Upper lobe of left lung (tissue), 6 donors: ENCODE results near the gene C1QTNF5. TPM values are rescaled to one million over a fixed set of nuclear protein-coding genes. Genes with fewer than 3 reads are reported as not detected.

ENCODE experiments used
- ATAC-seq, 2 donors: fragments of 200-7000 bp; cut with Tn5 transposase; one replicate each; pipeline ENCODE4 v1.9.1; 2022; ENCODE audit warnings: mild to moderate bottlenecking in 2 of 2, moderate library complexity in 2 of 2; ENCODE audit not compliant: low FRiP score in 2 of 2
- DNase-seq, 2 donors: peaks; one replicate each; pipeline ENCODE4 v3.0.0-alpha.2; 2019 to 2020
- H3K27ac ChIP-seq, 4 donors: fragments of 200-600 bp; sonication (generic); one replicate each; pipeline ENCODE4 v1.5.1; 2016 to 2019
- H3K27me3 ChIP-seq, 4 donors: fragments of 200-600 bp; sonication (generic); one replicate each; pipeline ENCODE4 v1.5.1; 2017 to 2019
- H3K36me3 ChIP-seq, 4 donors: fragments of 200-600 bp; sonication (generic); one replicate each; pipeline ENCODE4 v1.5.1; 2016 to 2019
- H3K4me1 ChIP-seq, 4 donors: fragments of 200-600 bp; sonication (generic); one replicate each; pipeline ENCODE4 v1.5.1; 2018 to 2019
- H3K4me3 ChIP-seq, 4 donors: fragments of 200-600 bp; sonication (generic); one replicate each; pipeline ENCODE4 v1.5.1; 2017 to 2019; ENCODE audit warnings: mild to moderate bottlenecking in 2 of 4, moderate library complexity in 1 of 4
- H3K9me3 ChIP-seq, 4 donors: fragments of 200-600 bp; sonication (generic); one replicate each; pipeline ENCODE4 v1.5.1; 2018 to 2019
- CTCF ChIP-seq, 6 experiments: fragments of 450-650 bp in 4 of 6; fragments of 200-600 bp in 2 of 6; sonication (generic) in 2 of 6; IDR thresholded peaks; one replicate each; pipeline ENCODE4 v1.5.1; 2016 to 2019; ENCODE audit warnings: antibody characterized with exemption in 6 of 6
- EP300 ChIP-seq, 4 donors: sonication (generic); formaldehyde crosslinking; IDR thresholded peaks; one replicate each; pipeline ENCODE4 v1.5.1; 2017; ENCODE audit warnings: antibody characterized with exemption in 4 of 4, control low read depth in 2 of 4
- POLR2A ChIP-seq, 4 donors: fragments of 450-650 bp; IDR thresholded peaks; one replicate each; pipeline ENCODE4 v1.5.1; 2016 to 2017; ENCODE audit warnings: antibody characterized with exemption in 4 of 4, mild to moderate bottlenecking in 2 of 4
- POLR2AphosphoS5 ChIP-seq, 2 donors: sonication (generic); formaldehyde crosslinking; IDR thresholded peaks; one replicate each; pipeline ENCODE4 v1.5.1; 2017; ENCODE audit warnings: antibody characterized with exemption in 2 of 2
- WGBS, 2 donors: methylation state at CpG; one replicate each; pipeline ENCODE4 v1.1.5; 2017 to 2018; 5-methylcytosine and 5-hydroxymethylcytosine counted together
- total RNA-seq, 6 donors: library from RNA; depleted of rRNA in 4 of 6; stranded (reverse); fragments of >200 nt in 4 of 6; gene quantifications; one replicate each; pipeline versions ENCODE4 v1.1.0 to v1.2.1, GENCODE V29; 2016 to 2021
- donor health status: DM: no; HTN: no; CAD: no; lungs with moderate emphysema.
- donor health status: DM: no; HTN: yes; CAD: no; lungs with severe emphysema.

Gene C1QTNF5
- total RNA-seq, 6 donors from 2014 or later, result 10.5 to 57.2 (median 26.4) TPM

- peaks cover 7 to 71% (median 54%) of the 10 kb centered on the region in 4 donors for H3K36me3 ChIP-seq
- DNase-seq, result no peak
- ATAC-seq, result no peak
- H3K4me3 ChIP-seq, result no peak overlapping the region
- H3K27me3 ChIP-seq, result no peaks in the 10 kb centered on the region
- H3K27ac ChIP-seq, result no peak overlapping the region
- no peaks in the 10 kb centered on the region for H3K9me3 ChIP-seq
- no peaks in the 10 kb centered on the region for H3K4me1 ChIP-seq
- 78 to 91% methylated on average over 2 of the region's 2 CpGs for WGBS, 2 donors
- TF ChIP-seq POLR2A (IDR thresholded peaks at IDR 0.05), result no peak
- no peak for TF ChIP-seq POLR2AphosphoS5 (IDR thresholded peaks at IDR 0.05)
- TF ChIP-seq CTCF (IDR thresholded peaks at IDR 0.05), result no peak
- TF ChIP-seq EP300 (IDR thresholded peaks at IDR 0.05), result no peak
Measured at GRCh38 chr11:119298726-119299125, 42.0 kb downstream of the C1QTNF5 start.

GRCh38 chr11:119297938-119298337 lies 42.7 kb downstream of the C1QTNF5 start:
- Histone ChIP-seq H3K36me3 (peaks cover 7 to 68% (median 50%) of the 10 kb centered on the region in 4 donors), H3K9me3 (no peaks in the 10 kb centered on the region), H3K27me3 (no peaks in the 10 kb centered on the region), H3K27ac (no peak overlapping the region), H3K4me1 (no peaks in the 10 kb centered on the region), H3K4me3 (no peak overlapping the region)
- ATAC-seq (no peak), DNase-seq (no peak)
- WGBS, 2 donors, result 57 to 63% methylated on average over 3 of the region's 3 CpGs
- TF ChIP-seq EP300 (IDR thresholded peaks at IDR 0.05), result no peak
- TF ChIP-seq POLR2AphosphoS5 (IDR thresholded peaks at IDR 0.05), result no peak
- TF ChIP-seq CTCF (IDR thresholded peaks at IDR 0.05), result no peak
- TF ChIP-seq POLR2A (IDR thresholded peaks at IDR 0.05), result no peak

GRCh38 chr11:119295178-119295577 lies 45.5 kb downstream of the C1QTNF5 start:
- no peak for DNase-seq
- H3K4me1 ChIP-seq, result no peaks in the 10 kb centered on the region
- TF ChIP-seq EP300 (IDR thresholded peaks at IDR 0.05) (no peak), POLR2A (IDR thresholded peaks at IDR 0.05) (no peak), CTCF (IDR thresholded peaks at IDR 0.05) (no peak), POLR2AphosphoS5 (IDR thresholded peaks at IDR 0.05) (no peak)
- H3K36me3 ChIP-seq, result peaks cover 3 to 51% (median 32%) of the 10 kb centered on the region in 4 donors
- H3K4me3 ChIP-seq, result no peak overlapping the region
- ATAC-seq, result no peak
- peaks cover 0 to 7% (median 3%) of the 10 kb centered on the region in 4 donors for H3K9me3 ChIP-seq
- H3K27me3 ChIP-seq, result no peaks in the 10 kb centered on the region
- H3K27ac ChIP-seq, result no peak overlapping the region
- WGBS, 2 donors, result 48 to 60% methylated on average over 3 of the region's 3 CpGs

GRCh38 chr11:119293461-119293860 lies 47.2 kb downstream of the C1QTNF5 start:
- 95 to 97% methylated on average over 3 of the region's 3 CpGs for WGBS, 2 donors
- no peaks in the 10 kb centered on the region for H3K4me1 ChIP-seq
- no peak for ATAC-seq
- H3K4me3 ChIP-seq, result no peak overlapping the region
- no peak for TF ChIP-seq POLR2AphosphoS5 (IDR thresholded peaks at IDR 0.05)
- TF ChIP-seq CTCF (IDR thresholded peaks at IDR 0.05), result no peak
- TF ChIP-seq EP300 (IDR thresholded peaks at IDR 0.05), result no peak
- TF ChIP-seq POLR2A (IDR thresholded peaks at IDR 0.05), result no peak
- H3K9me3 ChIP-seq, result peaks cover 0 to 7% (median 3%) of the 10 kb centered on the region in 4 donors
- H3K36me3 ChIP-seq, result peaks cover 3 to 41% (median 23%) of the 10 kb centered on the region in 4 donors
- no peaks in the 10 kb centered on the region for H3K27me3 ChIP-seq
- no peak overlapping the region for H3K27ac ChIP-seq
- no peak for DNase-seq

GRCh38 chr11:119290894-119291497 lies 49.7 kb downstream of the C1QTNF5 start:
- DNase-seq (no peak), ATAC-seq (no peak)
- no peaks in the 10 kb centered on the region for H3K4me1 ChIP-seq
- H3K27me3 ChIP-seq, result no peaks in the 10 kb centered on the region
- TF ChIP-seq POLR2AphosphoS5 (IDR thresholded peaks at IDR 0.05) (no peak), EP300 (IDR thresholded peaks at IDR 0.05) (no peak), CTCF (IDR thresholded peaks at IDR 0.05) (no peak)
- H3K36me3 ChIP-seq, result peaks cover 0 to 46% (median 21%) of the 10 kb centered on the region in 4 donors
- 98 to 99% methylated on average over 10 of the region's 10 CpGs for WGBS, 2 donors
- no peak overlapping the region for H3K27ac ChIP-seq
- no peak overlapping the region for H3K4me3 ChIP-seq
- peaks cover 0 to 7% (median 3%) of the 10 kb centered on the region in 4 donors for H3K9me3 ChIP-seq
